ENCODE data around the gene CASK. TPM values are rescaled to one million over a fixed set of nuclear protein-coding genes. Genes with fewer than 3 reads are reported as not detected.
"Not testable (repeated sequence)": the region's sequence is repeated elsewhere in the genome, so short reads cannot be mapped to it uniquely, and the experiment has no call there.

The CASK gene
- polyA plus RNA-seq, 3 donors, result 53.2 to 56.8 (median 55.7) TPM

- DNase-seq (ENCODE audit: low read depth in 3 of 3, low spot score in 2 of 3), result no peak
These were observed 219.8 kb downstream of the CASK start for GRCh38 chrX:41703574-41704029.

- no peak for DNase-seq (ENCODE audit: low read depth in 3 of 3, low spot score in 2 of 3)
These were observed 227.9 kb downstream of the CASK start for GRCh38 chrX:41695426-41695825.

- DNase-seq (ENCODE audit: low read depth in 3 of 3, low spot score in 2 of 3), result no peak
These were observed 230.3 kb downstream of the CASK start for GRCh38 chrX:41693024-41693423.

- DNase-seq (ENCODE audit: low read depth in 3 of 3, low spot score in 2 of 3), result no peak
These were observed 231.1 kb downstream of the CASK start for GRCh38 chrX:41692162-41692749.

GRCh38 chrX:41689711-41690110 lies 233.6 kb downstream of the CASK start:
- no peak for DNase-seq (ENCODE audit: low read depth in 3 of 3, low spot score in 2 of 3)

GRCh38 chrX:41688835-41689234 lies 234.5 kb downstream of the CASK start, which contains the start of gene GPR34:
TSS of gene GPR34 (plus strand) at chrX:41688973. CDS start at chrX:41695634, 6,661 bp downstream.
- DNase-seq (ENCODE audit: low read depth in 3 of 3, low spot score in 2 of 3), result no peak

GRCh38 chrX:41688156-41688555 lies 235.2 kb downstream of the CASK start:
- no peak for DNase-seq (ENCODE audit: low read depth in 3 of 3, low spot score in 2 of 3)

GRCh38 chrX:41686788-41687187 lies 236.6 kb downstream of the CASK start:
- DNase-seq (ENCODE audit: low read depth in 3 of 3, low spot score in 2 of 3), result no peak

GRCh38 chrX:41684940-41685339 lies 238.4 kb downstream of the CASK start:
- no peak for DNase-seq (ENCODE audit: low read depth in 3 of 3, low spot score in 2 of 3)

GRCh38 chrX:41684138-41684537 lies 239.2 kb downstream of the CASK start:
- no peak for DNase-seq (ENCODE audit: low read depth in 3 of 3, low spot score in 2 of 3)

GRCh38 chrX:41677183-41678060 lies 245.9 kb downstream of the CASK start:
- no peak for DNase-seq (ENCODE audit: low read depth in 3 of 3, low spot score in 2 of 3)

GRCh38 chrX:41676361-41676760 lies 247.0 kb downstream of the CASK start:
- DNase-seq (ENCODE audit: low read depth in 3 of 3, low spot score in 2 of 3), result not testable (repeated sequence)

- DNase-seq (ENCODE audit: low read depth in 3 of 3, low spot score in 2 of 3), result no peak
These were observed 250.7 kb downstream of the CASK start for GRCh38 chrX:41672643-41673042.

- no peak for DNase-seq (ENCODE audit: low read depth in 3 of 3, low spot score in 2 of 3)
These were observed 252.3 kb downstream of the CASK start for GRCh38 chrX:41671082-41671481.

- DNase-seq (ENCODE audit: low read depth in 3 of 3, low spot score in 2 of 3), result no peak
These were observed 253.2 kb downstream of the CASK start for GRCh38 chrX:41670112-41670511.

GRCh38 chrX:41667631-41668030 lies 255.7 kb downstream of the CASK start:
- no peak for DNase-seq (ENCODE audit: low read depth in 3 of 3, low spot score in 2 of 3)

- DNase-seq (ENCODE audit: low read depth in 3 of 3, low spot score in 2 of 3), result no peak
These were observed 257.1 kb downstream of the CASK start for GRCh38 chrX:41666251-41666650.

GRCh38 chrX:41665686-41666085 lies 257.7 kb downstream of the CASK start:
- DNase-seq (ENCODE audit: low read depth in 3 of 3, low spot score in 2 of 3), result no peak

GRCh38 chrX:41664908-41665307 lies 258.4 kb downstream of the CASK start:
- DNase-seq (ENCODE audit: low read depth in 3 of 3, low spot score in 2 of 3), result no peak

GRCh38 chrX:41664375-41664901 lies 258.9 kb downstream of the CASK start:
- no peak for DNase-seq (ENCODE audit: low read depth in 3 of 3, low spot score in 2 of 3)

- DNase-seq (ENCODE audit: low read depth in 3 of 3, low spot score in 2 of 3), result no peak
These were observed 261.8 kb downstream of the CASK start for GRCh38 chrX:41661366-41662095.

Data from right renal cortex interstitium (tissue), 3 donors.